H1 (cell line): ENCODE results near the gene CCR2. TPM values are rescaled to one million over a fixed set of nuclear protein-coding genes. Genes with fewer than 3 reads are reported as not detected.

Experiments used
- CTCF ChIA-PET: fragments of 300-600 bp; sonication (Branson Sonifier 250); formaldehyde crosslinking; loops from one replicate; lab custom pipeline; 2021; ENCODE audit not compliant: partially characterized antibody; lab: Charles Lee
- POLR2A ChIA-PET: fragments of 300-600 bp; sonication (Branson Sonifier 250); formaldehyde crosslinking; loops from one replicate; lab custom pipeline; 2021; ENCODE audit warnings: inconsistent platforms; ENCODE audit not compliant: partially characterized antibody; lab: Charles Lee
- DNase-seq, 2 experiments: peaks; one replicate each; pipeline versions ENCODE4 v3.0.0 to v3.0.0-alpha.2; 2010 to 2022; ENCODE audit warnings: low spot score in 2 of 2, low read depth in 1 of 2, mixed read lengths in 1 of 2
- FAIRE-seq: peaks from 2 replicates; lab custom pipeline; 2011; peaks lifted over from hg19 to GRCh38; lab: Jason Lieb, UNC
- H2AFZ ChIP-seq: 2 replicates; pipeline ENCODE4 v1.8.1; 2012; ENCODE audit warnings: low read length, inconsistent platforms
- H2AK5ac ChIP-seq: 2 replicates; pipeline ENCODE4 v1.6.1; 2013; ENCODE audit warnings: low read depth, low read length
- H2BK120ac ChIP-seq: replicated peaks from 2 replicates; pipeline ENCODE3; 2013; ENCODE audit warnings: low read depth, low read length, inconsistent platforms
- H2BK12ac ChIP-seq: 2 replicates; pipeline ENCODE4 v1.6.1; 2013; ENCODE audit warnings: low read depth, low read length
- H2BK15ac ChIP-seq: 2 replicates; pipeline ENCODE4 v1.6.1; 2013; ENCODE audit warnings: low read length
- H2BK20ac ChIP-seq: 2 replicates; pipeline ENCODE4 v1.6.1; 2013; ENCODE audit warnings: low read length
- H2BK5ac ChIP-seq: 2 replicates; pipeline ENCODE4 v1.6.1; 2013; ENCODE audit warnings: low read depth, low read length
- H3K14ac ChIP-seq: 2 replicates; pipeline ENCODE4 v1.6.1; 2013; ENCODE audit warnings: inconsistent platforms; ENCODE audit not compliant: insufficient read length
- H3K18ac ChIP-seq: 2 replicates; pipeline ENCODE4 v1.6.1; 2013; ENCODE audit warnings: low read length; ENCODE audit errors: extremely low read depth
- H3K23ac ChIP-seq: 2 replicates; pipeline ENCODE4 v1.6.1; 2013; ENCODE audit warnings: inconsistent platforms; ENCODE audit not compliant: insufficient read length
- H3K23me2 ChIP-seq: 2 replicates; pipeline ENCODE4 v1.6.1; 2013; ENCODE audit warnings: low read depth, low read length
- H3K27ac ChIP-seq: 2 replicates; pipeline ENCODE4 v1.6.1; 2011; ENCODE audit warnings: low read depth, low read length, inconsistent platforms
- H3K27me3 ChIP-seq, 4 experiments: replicated peaks in 1 of 4; 1 replicate in 1 of 4; 2 replicates in 3 of 4; pipeline versions ENCODE4 v1.6.1 to v1.8.1; 2011 to 2013; ENCODE audit warnings: low read length in 3 of 4, mild to moderate bottlenecking in 3 of 4, inconsistent platforms in 2 of 4, mixed read lengths in 2 of 4, moderate library complexity in 1 of 4; ENCODE audit not compliant: control insufficient read depth in 3 of 4, insufficient read depth in 3 of 4; ENCODE audit errors: extremely low read depth in 1 of 4
- H3K36me3 ChIP-seq, 4 experiments: 2 replicates each; pipeline versions ENCODE4 v1.6.1 to v1.8.1; 2011 to 2013; ENCODE audit warnings: mild to moderate bottlenecking in 4 of 4, low read length in 3 of 4, moderate library complexity in 2 of 4, control low read depth in 1 of 4, inconsistent platforms in 1 of 4; ENCODE audit not compliant: insufficient read depth in 4 of 4, control insufficient read depth in 2 of 4
- H3K4ac ChIP-seq: replicated peaks from 2 replicates; pipeline ENCODE3; 2013; ENCODE audit warnings: low read length, low read depth, mixed read lengths, inconsistent platforms; ENCODE audit not compliant: insufficient read length
- H3K4me1 ChIP-seq, 4 experiments: replicated peaks in 1 of 4; 1 replicate in 1 of 4; 2 replicates in 3 of 4; pipeline versions ENCODE4 v1.6.1 to v1.8.1; 2011 to 2013; ENCODE audit warnings: low read length in 3 of 4, inconsistent platforms in 2 of 4, mixed read lengths in 1 of 4; ENCODE audit not compliant: insufficient read depth in 4 of 4, control insufficient read depth in 3 of 4
- H3K4me2 ChIP-seq, 2 experiments: 2 replicates each; pipeline versions ENCODE4 v1.6.1 to v1.8.1; 2011 to 2013; ENCODE audit warnings: low read depth in 2 of 2, low read length in 2 of 2, control low read depth in 1 of 2, inconsistent platforms in 1 of 2, mild to moderate bottlenecking in 1 of 2; ENCODE audit not compliant: insufficient read depth in 1 of 2
- H3K4me3 ChIP-seq, 4 experiments: fragments of 200-600, 300-600 bp in 1 of 4; sonication (generic), shearing (Covaris generic), sonication (Bioruptor Twin) in 1 of 4; 2 replicates each; pipeline versions ENCODE4 v1.5.1 to v1.8.1; 2011 to 2016; ENCODE audit warnings: low read length in 4 of 4, low read depth in 3 of 4, control low read depth in 2 of 4, inconsistent platforms in 2 of 4, mild to moderate bottlenecking in 2 of 4, mixed read lengths in 1 of 4, moderate library complexity in 1 of 4; ENCODE audit not compliant: insufficient read depth in 2 of 4; ENCODE audit errors: extremely low read depth in 1 of 4
- H3K56ac ChIP-seq: replicated peaks from 2 replicates; pipeline ENCODE3; 2013; ENCODE audit warnings: low read depth, mild to moderate bottlenecking, mixed read lengths, low read length, inconsistent platforms; ENCODE audit not compliant: insufficient read length
- H3K79me1 ChIP-seq: 2 replicates; pipeline ENCODE4 v1.6.1; 2013; ENCODE audit warnings: low read depth, low read length, control low read depth
- H3K79me2 ChIP-seq, 2 experiments: 2 replicates each; pipeline versions ENCODE4 v1.6.1 to v1.8.1; 2012 to 2013; ENCODE audit warnings: low read length in 2 of 2, mild to moderate bottlenecking in 2 of 2, inconsistent platforms in 1 of 2; ENCODE audit not compliant: insufficient read depth in 2 of 2, control insufficient read depth in 1 of 2
- H3K9ac ChIP-seq, 4 experiments: replicated peaks in 1 of 4; 1 replicate in 1 of 4; 2 replicates in 3 of 4; pipeline versions ENCODE4 v1.6.1 to v1.8.1; 2011 to 2013; ENCODE audit warnings: low read depth in 3 of 4, low read length in 3 of 4, control low read depth in 2 of 4, mild to moderate bottlenecking in 2 of 4, moderate library complexity in 2 of 4, inconsistent platforms in 1 of 4; ENCODE audit errors: extremely low read depth in 1 of 4
- H3K9me3 ChIP-seq, 2 experiments: 2 replicates each; pipeline versions ENCODE4 v1.6.1 to v1.8.1; 2012 to 2013; ENCODE audit warnings: mild to moderate bottlenecking in 2 of 2, moderate library complexity in 2 of 2, control low read depth in 1 of 2, inconsistent platforms in 1 of 2, low read depth in 1 of 2, low read length in 1 of 2, mixed read lengths in 1 of 2; ENCODE audit not compliant: insufficient read depth in 2 of 2
- H4K20me1 ChIP-seq, 2 experiments: replicated peaks in 1 of 2; 2 replicates each; pipeline versions ENCODE3 to v1.8.1; 2011 to 2013; ENCODE audit warnings: inconsistent platforms in 2 of 2, low read length in 2 of 2, mild to moderate bottlenecking in 1 of 2; ENCODE audit not compliant: insufficient read depth in 2 of 2, control insufficient read depth in 1 of 2
- H4K5ac ChIP-seq: 2 replicates; pipeline ENCODE4 v1.6.1; 2013; ENCODE audit warnings: low read length, low read depth, mixed read lengths, inconsistent platforms; ENCODE audit not compliant: insufficient read length
- H4K8ac ChIP-seq: 2 replicates; pipeline ENCODE4 v1.8.0; 2013; ENCODE audit warnings: mild to moderate bottlenecking, moderate library complexity, low read length, inconsistent platforms; ENCODE audit not compliant: insufficient read depth; ENCODE audit errors: extremely low read depth
- H4K91ac ChIP-seq: replicated peaks from 2 replicates; pipeline ENCODE3; 2013; ENCODE audit warnings: low read length, mixed read lengths, inconsistent platforms; ENCODE audit not compliant: insufficient read length
- CHD2 ChIP-seq: IDR thresholded peaks from 2 replicates; pipeline ENCODE4 v1.6.1; 2012; ENCODE audit warnings: low read length, improper control_type of control experiment
- KDM5A ChIP-seq: fragments of 200-600 bp; IDR thresholded peaks from 2 replicates; pipeline ENCODE4 v1.7.1; 2012; ENCODE audit warnings: mild to moderate bottlenecking, low read length, inconsistent platforms, mixed read lengths
- MAFK ChIP-seq: IDR thresholded peaks from 2 replicates; pipeline ENCODE4 v1.6.1; 2012; ENCODE audit warnings: low read depth, mild to moderate bottlenecking, improper control_type of control experiment, low read length
- RNF2 ChIP-seq: fragments of 200-900, 300-1000 bp; sonication (generic); IDR thresholded peaks from 2 replicates; pipeline ENCODE4 v1.7.1; 2016; ENCODE audit warnings: borderline replicate concordance, low read depth, mild to moderate bottlenecking, antibody characterized with exemption, low read length; ENCODE audit not compliant: poor library complexity, severe bottlenecking; ENCODE audit errors: missing control alignments
- ZNF274 ChIP-seq: IDR thresholded peaks from 2 replicates; pipeline ENCODE4 v1.7.0; 2012; ENCODE audit warnings: low read length, borderline replicate concordance; ENCODE audit errors: extremely low read depth
- WGBS, 2 experiments: shearing (Covaris generic) in 1 of 2; methylation state at CpG; one replicate each; pipeline versions ENCODE4 v1.1.6 to v1.1.7; 2013 to 2015; ENCODE audit warnings: low lambda C conversion rate in 2 of 2, mixed read lengths in 2 of 2, inconsistent platforms in 1 of 2, low coverage in 1 of 2, missing lambda C conversion rate in 1 of 2; ENCODE audit not compliant: insufficient replicate concordance in 2 of 2, insufficient coverage in 1 of 2, insufficient read length in 1 of 2; ENCODE audit errors: extremely low coverage in 1 of 2, missing lambda C conversion rate in 1 of 2; 5-methylcytosine and 5-hydroxymethylcytosine counted together
- polyA plus RNA-seq, 7 experiments: library from polyadenylated mRNA; depleted of rRNA in 3 of 7; stranded (reverse) in 5 of 7; unstranded in 2 of 7; fragments of >200 nt in 5 of 7; fragments of 200-250 nt in 2 of 7; gene quantifications; 1 replicate in 5 of 7; 2 replicates in 1 of 7; 4 replicates in 1 of 7; pipeline versions ENCODE4 v1.2.1 to v1.2.3, GENCODE V29; 2011 to 2013; ENCODE audit warnings: missing spikeins in 2 of 7, mixed read lengths in 2 of 7
- total RNA-seq: library from RNA; stranded (reverse); fragmentation: NEBNext Ultra II Directional; extraction: Animal tissue kit (Norgen Biotek cat#: 25700); gene quantifications from 2 replicates; pipeline ENCODE4 v1.2.1, GENCODE V29; 2021

CCR2 gene
- total and polyA plus RNA-seq, 2 of the 8 experiments (the other 6 are each of a cell fraction or from before 2014, with no cell fraction given), result not detected

DNA sequence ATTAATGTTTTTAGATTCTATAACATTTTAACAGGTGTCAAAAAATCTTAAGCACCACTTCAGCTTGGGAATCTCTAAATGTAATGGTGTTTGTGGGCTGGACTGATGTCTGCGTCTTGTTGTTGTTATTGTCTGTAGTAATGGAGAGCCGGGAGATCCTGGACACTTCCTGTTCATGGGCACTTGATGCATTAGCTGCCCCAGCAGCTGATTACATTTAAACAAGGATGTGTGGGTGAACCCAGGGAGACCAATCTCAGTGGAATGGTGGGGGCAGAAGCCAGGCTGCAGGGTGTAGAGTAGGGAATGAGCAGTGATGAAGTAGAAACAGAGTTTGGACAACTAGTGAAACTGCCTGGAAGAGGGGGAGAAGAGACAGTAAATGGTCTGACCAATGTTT, 45.2 kb downstream of the CCR2 start:
- no peaks in the 10 kb centered on the region for H4K20me1 ChIP-seq
- no peak overlapping the region for H3K4me3 ChIP-seq
- H2BK20ac ChIP-seq, result no peak overlapping the region
- H3K79me2 ChIP-seq, result no peaks in the 10 kb centered on the region
- no peak overlapping the region for H2BK5ac ChIP-seq
- H3K56ac ChIP-seq, result no peak overlapping the region
- H3K9me3 ChIP-seq, result no peaks in the 10 kb centered on the region
- no peak overlapping the region for H3K9ac ChIP-seq
- H3K4ac ChIP-seq, result no peak overlapping the region
- no peaks in the 10 kb centered on the region for H3K79me1 ChIP-seq
- no peak overlapping the region for H2BK120ac ChIP-seq
- 89% methylated on average over 2 of the region's 2 CpGs; no CpG with 5 or more reads in 1 of the 2 experiments for WGBS, 2 experiments
- no peak overlapping the region for H4K91ac ChIP-seq
- no peak overlapping the region for H3K18ac ChIP-seq
- TF ChIP-seq RNF2 (no peak), KDM5A (no peak), ZNF274 (no peak), MAFK (no peak), CHD2 (no peak)
- TF ChIP-seq, all 59 proteins: peak for 0
- Histone ChIP-seq H3K14ac (no peak overlapping the region), H3K4me1 (0 out of 7 replicates have a peak, but pooled peaks cover 0 to 2% (median 0%) of the 10 kb centered on the region in 4 experiments), H2BK15ac (no peak overlapping the region), H3K23me2 (no peaks in the 10 kb centered on the region), H3K27me3 (no peaks in the 10 kb centered on the region), H3K23ac (no peak overlapping the region), H4K5ac (no peak overlapping the region), H2AFZ (no peak overlapping the region), H4K8ac (no peak overlapping the region), H2AK5ac (no peak overlapping the region), H3K36me3 (no peaks in the 10 kb centered on the region), H3K27ac (no peak overlapping the region), H3K4me2 (no peak overlapping the region), H2BK12ac (no peak overlapping the region)
- ChIA-PET CTCF (interaction anchor here (1.0 to 3.8 kb wide), 4 partner anchors 11 to 51 kb away, joined by 3 to 16 read pairs (median 4); no protein-coding TSS in a partner anchor), POLR2A (no interaction called here)
- FAIRE-seq (no peak), DNase-seq (no peak)
